A549 (cell line): ENCODE results near the gene ZBED5. TPM values are rescaled to one million over a fixed set of nuclear protein-coding genes. Genes with fewer than 3 reads are reported as not detected.

Experiments
- ATAC-seq, 2 experiments: fragments of 200-7000 bp in 1 of 2; fragments of >200 bp in 1 of 2; cut with Nextera tagmentation in 1 of 2; cut with Tn5 transposase in 1 of 2; 3 replicates each; pipeline versions ENCODE4 v1.8.0 to v1.9.1; 2018 to 2020; ENCODE audit warnings: mild to moderate bottlenecking in 1 of 2, moderate library complexity in 1 of 2
- CTCF ChIA-PET: fragments of 300-600 bp; sonication (Branson Sonifier 250); formaldehyde crosslinking; extraction: SDS; loops from one replicate; lab custom pipeline; 2021; ENCODE audit warnings: antibody characterized with exemption, inconsistent platforms; lab: Yijun Ruan, JAX
- POLR2A ChIA-PET: fragments of 350-600 bp; formaldehyde crosslinking; extraction: SDS; loops from one replicate; lab custom pipeline; 2021; ENCODE audit warnings: antibody characterized with exemption, inconsistent platforms; lab: Yijun Ruan, JAX
- DNase-seq, 2 experiments: peaks; one replicate each; pipeline versions ENCODE4 v3.0.0 to v3.0.0-alpha.2; 2011 to 2016; ENCODE audit warnings: low read depth in 1 of 2, low spot score in 1 of 2
- FAIRE-seq: peaks from 2 replicates; lab custom pipeline; 2011; peaks lifted over from hg19 to GRCh38; lab: Jason Lieb, UNC
- H3K27ac ChIP-seq, 2 experiments: fragments of >200 bp; sonication (Bioruptor Twin); formaldehyde crosslinking; 3 replicates each; pipeline ENCODE4 v1.5.1; 2016 to 2017
- H3K4me1 ChIP-seq: fragments of >200 bp; sonication (Bioruptor Twin); formaldehyde crosslinking; 3 replicates; pipeline ENCODE4 v1.6.1; 2016
- H3K4me2 ChIP-seq: fragments of >200 bp; sonication (Bioruptor Twin); formaldehyde crosslinking; 3 replicates; pipeline ENCODE4 v1.6.1; 2016
- H3K4me3 ChIP-seq: fragments of >200 bp; sonication (Bioruptor Twin); formaldehyde crosslinking; 3 replicates; pipeline ENCODE4 v1.5.1; 2016
- H3K9me3 ChIP-seq: fragments of >200 bp; sonication (Bioruptor Twin); formaldehyde crosslinking; 3 replicates; pipeline ENCODE4 v1.6.1; 2016
- ATOH8 ChIP-seq: fragments of 250-450 bp; sonication (Bioruptor Pico); IDR thresholded peaks from 2 replicates; pipeline ENCODE4 v1.5.0; 2020; ENCODE audit warnings: low read depth, mild to moderate bottlenecking, moderate library complexity
- CBX8 ChIP-seq: fragments of 200-600 bp; sonication (generic); IDR thresholded peaks from 2 replicates; pipeline ENCODE4 v1.6.1; 2016
- E2F6 ChIP-seq: IDR thresholded peaks from 2 replicates; pipeline ENCODE4 v1.6.1; 2012; ENCODE audit warnings: low read depth, borderline replicate concordance
- EHMT2 ChIP-seq: fragments of 200-600 bp; sonication (generic); IDR thresholded peaks from 2 replicates; pipeline ENCODE4 v1.6.1; 2016; ENCODE audit warnings: antibody characterized with exemption, low read depth, mild to moderate bottlenecking, moderate library complexity
- ELK1 ChIP-seq: fragments of 150-350 bp; IDR thresholded peaks from 2 replicates; pipeline ENCODE4 v1.6.1; 2014; ENCODE audit warnings: low read depth, mild to moderate bottlenecking, low read length
- FOSL2 ChIP-seq, 2 experiments: fragments of 450-650 bp in 1 of 2; fragments of >200 bp in 1 of 2; sonication (Bioruptor Twin) in 1 of 2; formaldehyde crosslinking; IDR thresholded peaks; 2 replicates each; pipeline versions ENCODE4 v1.5.0 to v1.6.1; 2016 to 2020; ENCODE audit warnings: mild to moderate bottlenecking in 1 of 2, moderate library complexity in 1 of 2
- FOXS1 ChIP-seq: fragments of 250-450 bp; sonication (Bioruptor Pico); IDR thresholded peaks from 2 replicates; pipeline ENCODE4 v1.5.0; 2020; ENCODE audit warnings: mild to moderate bottlenecking, moderate library complexity
- HEYL ChIP-seq: fragments of 250-450 bp; sonication (Bioruptor Pico); IDR thresholded peaks from 2 replicates; pipeline ENCODE4 v1.8.0; 2021; ENCODE audit warnings: mild to moderate bottlenecking, moderate library complexity
- HMGXB4 ChIP-seq: fragments of 250-450 bp; sonication (Bioruptor Pico); IDR thresholded peaks from 2 replicates; pipeline ENCODE4 v1.5.0; 2021; ENCODE audit warnings: mild to moderate bottlenecking, moderate library complexity, borderline replicate concordance
- HOXA7 ChIP-seq: fragments of 250-450 bp; sonication (Bioruptor Pico); IDR thresholded peaks from 2 replicates; pipeline ENCODE4 v1.5.0; 2020; ENCODE audit warnings: mild to moderate bottlenecking, moderate library complexity
- HOXB13 ChIP-seq: fragments of 250-450 bp; sonication (Bioruptor Pico); IDR thresholded peaks from 2 replicates; pipeline ENCODE4 v1.5.0; 2020; ENCODE audit warnings: low read depth, mild to moderate bottlenecking, moderate library complexity
- HOXB5 ChIP-seq: fragments of 250-450 bp; sonication (Bioruptor Pico); IDR thresholded peaks from 2 replicates; pipeline ENCODE4 v1.5.0; 2020; ENCODE audit warnings: mild to moderate bottlenecking, moderate library complexity
- KDM1A ChIP-seq: fragments of 200-600 bp; sonication (generic); IDR thresholded peaks from 2 replicates; pipeline ENCODE4 v1.6.1; 2016; ENCODE audit warnings: low read depth, mild to moderate bottlenecking
- KDM5A ChIP-seq: fragments of 200-600 bp; sonication (generic); IDR thresholded peaks from 2 replicates; pipeline ENCODE4 v1.6.1; 2016; ENCODE audit warnings: antibody characterized with exemption, mild to moderate bottlenecking
- MAFK ChIP-seq: fragments of 450-650 bp; IDR thresholded peaks from 2 replicates; pipeline ENCODE4 v1.6.1; 2014; ENCODE audit not compliant: partially characterized antibody
- NPAS2 ChIP-seq: fragments of 250-450 bp; sonication (Bioruptor Pico); IDR thresholded peaks from 2 replicates; pipeline ENCODE4 v1.8.0; 2022; ENCODE audit warnings: mild to moderate bottlenecking, moderate library complexity, borderline replicate concordance
- POLR2A ChIP-seq: IDR thresholded peaks from 2 replicates; pipeline ENCODE4 v1.6.1; 2012; ENCODE audit warnings: mild to moderate bottlenecking, low read length
- POLR2AphosphoS2 ChIP-seq: conservative IDR thresholded peaks from 2 replicates; pipeline ENCODE4 v1.6.1; 2012; ENCODE audit warnings: low read length, improper control_type of control experiment, inconsistent platforms
- RARB ChIP-seq: fragments of 250-450 bp; sonication (Bioruptor Pico); IDR thresholded peaks from 2 replicates; pipeline ENCODE4 v1.8.0; 2021; ENCODE audit warnings: mild to moderate bottlenecking, moderate library complexity
- TP53 ChIP-seq: fragments of 250-450 bp; sonication (Bioruptor Pico); IDR thresholded peaks from 2 replicates; pipeline ENCODE4 v1.5.0; 2021; ENCODE audit warnings: mild to moderate bottlenecking, moderate library complexity
- ZC3H11A ChIP-seq: fragments of 450-650 bp; IDR thresholded peaks from 2 replicates; pipeline ENCODE4 v1.6.1; 2014; ENCODE audit warnings: antibody characterized with exemption, mild to moderate bottlenecking
- ZFP36 ChIP-seq: fragments of 450-650 bp; IDR thresholded peaks from 2 replicates; pipeline ENCODE4 v1.6.1; 2014; ENCODE audit warnings: borderline replicate concordance; ENCODE audit not compliant: partially characterized antibody
- WGBS: methylation state at CpG from one replicate; pipeline ENCODE4 v1.1.6; 2017; ENCODE audit errors: missing lambda C conversion rate; 5-methylcytosine and 5-hydroxymethylcytosine counted together
- polyA plus RNA-seq, 4 experiments: library from polyadenylated mRNA; depleted of rRNA in 3 of 4; stranded (reverse); fragments of >200 nt; fragmentation: RNase III in 1 of 4; extraction: RNeasy Plus Mini Kit Qiagen cat#74134 plus additional on column Dnase treatment in 1 of 4; gene quantifications; 2 replicates in 3 of 4; 3 replicates in 1 of 4; pipeline ENCODE4 v1.2.3, GENCODE V29; 2011 to 2017

ZBED5 gene
- polyA plus RNA-seq, 2 of the 4 experiments (the other 2 are of a cell fraction) = 60.6 to 132 TPM

GRCh38 chr11:10861799-10862198 is 3.9 kb upstream of the ZBED5 start:
- DNase-seq = no peak
- no peak for FAIRE-seq
- peak overlapping the region; percentile 6; the same call in 1 of the 3 replicates for H3K4me2 ChIP-seq
- ATAC-seq = no peak
- no peaks in the 10 kb centered on the region for H3K9me3 ChIP-seq
- TF ChIP-seq FOSL2 (IDR thresholded peaks at IDR 0.05) (no peak), FOSL2 (CRISPR knock-in tag; IDR thresholded peaks at IDR 0.05) (no peak), HMGXB4 (CRISPR knock-in tag) (no peak), RARB (no peak), ATOH8 (CRISPR knock-in tag) (no peak), POLR2AphosphoS2 (no peak), KDM5A (no peak), TP53 (CRISPR knock-in tag) (no peak), ELK1 (no peak), POLR2A (no peak), HOXA7 (CRISPR knock-in tag) (no peak), HOXB13 (CRISPR knock-in tag) (no peak), ZFP36 (no peak), FOXS1 (CRISPR knock-in tag) (no peak), EHMT2 (no peak), E2F6 (no peak), HOXB5 (no peak), NPAS2 (CRISPR knock-in tag) (no peak), MAFK (no peak), ZC3H11A (no peak), KDM1A (no peak)
- ChIA-PET POLR2A (interaction anchor here (0.6 kb wide), 1 partner anchor 38 kb away, joined by 3 read pairs; no protein-coding TSS in a partner anchor), CTCF (interaction anchor here (0.9 kb wide), 1 partner anchor 70 kb away, joined by 3 read pairs; no protein-coding TSS in a partner anchor)
- H3K4me1 ChIP-seq = peaks cover 20% of the 10 kb centered on the region
- WGBS = 95% methylated on average over 1 of the region's 1 CpG
- H3K4me3 ChIP-seq = no peak overlapping the region
- H3K27ac ChIP-seq = peak overlapping the region; percentile 6 to 66; a peak in 4 of 6 replicates

GRCh38 chr11:10861047-10861446 is 3.2 kb upstream of the ZBED5 start:
- no peaks in the 10 kb centered on the region for H3K9me3 ChIP-seq
- ATAC-seq = no peak
- peaks cover 22% of the 10 kb centered on the region for H3K4me1 ChIP-seq
- CTCF ChIA-PET = interaction anchor here (0.6 to 1.2 kb wide), 5 partner anchors 21 to 1232 kb away, joined by 3 to 4 read pairs (median 3); no protein-coding TSS in a partner anchor
- POLR2A ChIA-PET = interaction anchor here (1.2 kb wide), 1 partner anchor 51 kb away, joined by 3 read pairs; no protein-coding TSS in a partner anchor
- no peak overlapping the region for H3K4me2 ChIP-seq
- no peak for TF ChIP-seq CBX8
- TF ChIP-seq HEYL (CRISPR knock-in tag) = no peak
- peak overlapping the region in 1 of 2 experiments; percentile 12; a peak in 1 of 6 replicates for H3K27ac ChIP-seq
- FAIRE-seq = no peak
- no peak for DNase-seq
- no peak overlapping the region for H3K4me3 ChIP-seq
